Measurements from ENCODE around the gene NR3C1. TPM values are rescaled to one million over a fixed set of nuclear protein-coding genes. Genes with fewer than 3 reads are reported as not detected.

Gene NR3C1
- polyA plus RNA-seq, 1 donor from 2014 or later, result 2.3 TPM

- H4K20me1 ChIP-seq (ENCODE audit: insufficient read depth), result no peaks in the 10 kb centered on the region
- no peak overlapping the region for H3K27ac ChIP-seq (ENCODE audit: low read length)
- H3K36me3 ChIP-seq (ENCODE audit: insufficient read depth, low read length), result no peaks in the 10 kb centered on the region
- no peak overlapping the region for H3K4me3 ChIP-seq (ENCODE audit: low read length)
- H3K4me2 ChIP-seq (ENCODE audit: low read length), result no peak overlapping the region
- H3F3A ChIP-seq (ENCODE audit: insufficient read depth, low read length, poor library complexity, severe bottlenecking), result no peaks in the 10 kb centered on the region
- TF ChIP-seq EZH2 (IDR thresholded peaks at IDR 0.05; ENCODE audit: borderline replicate concordance, insufficient read depth, low read length, poor library complexity, severe bottlenecking) (no peak), POLR2AphosphoS5 (IDR thresholded peaks at IDR 0.05) (no peak), TAF1 (IDR thresholded peaks at IDR 0.05; ENCODE audit: low read depth) (no peak), SMC3 (conservative IDR thresholded peaks at IDR 0.05; ENCODE audit: poor library complexity) (no peak), EP300 (conservative IDR thresholded peaks at IDR 0.05; ENCODE audit: poor library complexity, severe bottlenecking) (no peak), RAD21 (conservative IDR thresholded peaks at IDR 0.05) (no peak), MXI1 (conservative IDR thresholded peaks at IDR 0.05; ENCODE audit: poor library complexity, severe bottlenecking) (no peak), REST (IDR thresholded peaks at IDR 0.05; ENCODE audit: borderline replicate concordance) (no peak)
- TF ChIP-seq, protein P1, sequence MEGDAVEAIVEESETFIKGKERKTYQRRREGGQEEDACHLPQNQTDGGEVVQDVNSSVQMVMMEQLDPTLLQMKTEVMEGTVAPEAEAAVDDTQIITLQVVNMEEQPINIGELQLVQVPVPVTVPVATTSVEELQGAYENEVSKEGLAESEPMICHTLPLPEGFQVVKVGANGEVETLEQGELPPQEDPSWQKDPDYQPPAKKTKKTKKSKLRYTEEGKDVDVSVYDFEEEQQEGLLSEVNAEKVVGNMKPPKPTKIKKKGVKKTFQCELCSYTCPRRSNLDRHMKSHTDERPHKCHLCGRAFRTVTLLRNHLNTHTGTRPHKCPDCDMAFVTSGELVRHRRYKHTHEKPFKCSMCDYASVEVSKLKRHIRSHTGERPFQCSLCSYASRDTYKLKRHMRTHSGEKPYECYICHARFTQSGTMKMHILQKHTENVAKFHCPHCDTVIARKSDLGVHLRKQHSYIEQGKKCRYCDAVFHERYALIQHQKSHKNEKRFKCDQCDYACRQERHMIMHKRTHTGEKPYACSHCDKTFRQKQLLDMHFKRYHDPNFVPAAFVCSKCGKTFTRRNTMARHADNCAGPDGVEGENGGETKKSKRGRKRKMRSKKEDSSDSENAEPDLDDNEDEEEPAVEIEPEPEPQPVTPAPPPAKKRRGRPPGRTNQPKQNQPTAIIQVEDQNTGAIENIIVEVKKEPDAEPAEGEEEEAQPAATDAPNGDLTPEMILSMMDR (IDR thresholded peaks at IDR 0.05; ENCODE audit: poor library complexity, severe bottlenecking), result no peak
- H3K9me2 ChIP-seq (ENCODE audit: insufficient read depth, low read length), result no peaks in the 10 kb centered on the region
- H3K9ac ChIP-seq (ENCODE audit: low read length), result no peak overlapping the region
- no peaks in the 10 kb centered on the region for H3K79me2 ChIP-seq (replicated peaks; ENCODE audit: insufficient read depth, low read length)
- H3K9me3 ChIP-seq (ENCODE audit: low read length), result no peaks in the 10 kb centered on the region
- no peak overlapping the region for H2AFZ ChIP-seq (ENCODE audit: low read depth, low read length)
- H3K27me3 ChIP-seq (ENCODE audit: insufficient read depth, low read depth, low read length), result no peaks in the 10 kb centered on the region
These were observed 127.7 kb downstream of the NR3C1 start for GRCh38 chr5:143275512-143276363.

- no peak overlapping the region for H2AFZ ChIP-seq (ENCODE audit: low read depth, low read length)
- no peaks in the 10 kb centered on the region for H3K9me3 ChIP-seq (ENCODE audit: low read length)
- H4K20me1 ChIP-seq (ENCODE audit: insufficient read depth), result no peaks in the 10 kb centered on the region
- no peak for TF ChIP-seq RAD21 (conservative IDR thresholded peaks at IDR 0.05)
- TF ChIP-seq MXI1 (conservative IDR thresholded peaks at IDR 0.05; ENCODE audit: poor library complexity, severe bottlenecking), result no peak
- TF ChIP-seq TAF1 (IDR thresholded peaks at IDR 0.05; ENCODE audit: low read depth), result no peak
- TF ChIP-seq, protein P1 (IDR thresholded peaks at IDR 0.05; ENCODE audit: poor library complexity, severe bottlenecking), result no peak
- TF ChIP-seq POLR2AphosphoS5 (IDR thresholded peaks at IDR 0.05), result no peak
- no peak for TF ChIP-seq EP300 (conservative IDR thresholded peaks at IDR 0.05; ENCODE audit: poor library complexity, severe bottlenecking)
- no peak for TF ChIP-seq EZH2 (IDR thresholded peaks at IDR 0.05; ENCODE audit: borderline replicate concordance, insufficient read depth, low read length, poor library complexity, severe bottlenecking)
- no peak for TF ChIP-seq SMC3 (conservative IDR thresholded peaks at IDR 0.05; ENCODE audit: poor library complexity)
- no peak for TF ChIP-seq REST (IDR thresholded peaks at IDR 0.05; ENCODE audit: borderline replicate concordance)
- no peaks in the 10 kb centered on the region for H3K27me3 ChIP-seq (ENCODE audit: insufficient read depth, low read depth, low read length)
- no peaks in the 10 kb centered on the region for H3K36me3 ChIP-seq (ENCODE audit: insufficient read depth, low read length)
- H3K9ac ChIP-seq (ENCODE audit: low read length), result no peak overlapping the region
- H3F3A ChIP-seq (ENCODE audit: insufficient read depth, low read length, poor library complexity, severe bottlenecking), result no peaks in the 10 kb centered on the region
- H3K79me2 ChIP-seq (replicated peaks; ENCODE audit: insufficient read depth, low read length), result no peaks in the 10 kb centered on the region
- no peak overlapping the region for H3K4me3 ChIP-seq (ENCODE audit: low read length)
- no peaks in the 10 kb centered on the region for H3K9me2 ChIP-seq (ENCODE audit: insufficient read depth, low read length)
- no peak overlapping the region for H3K4me2 ChIP-seq (ENCODE audit: low read length)
- H3K27ac ChIP-seq (ENCODE audit: low read length), result no peak overlapping the region
These were observed 128.5 kb downstream of the NR3C1 start for GRCh38 chr5:143274952-143275351.

Data from neural cell (in vitro differentiated cells).